Ureter (tissue), 1 donor: ENCODE measurements around the gene ATP8A2. TPM values are rescaled to one million over a fixed set of nuclear protein-coding genes. Genes with fewer than 3 reads are reported as not detected.

ENCODE experiments used
- DNase-seq: peaks from one replicate; pipeline ENCODE4 v3.0.0-alpha.2; 2020; ENCODE audit warnings: low spot score
- total RNA-seq: library from RNA; stranded (reverse); gene quantifications from one replicate; pipeline ENCODE4 v1.2.4, GENCODE V29; 2023
- donor health status: DM: yes; HTN: yes; CAD: no.

The ATP8A2 gene
- total RNA-seq, 1 donor from 2014 or later = 0.13 TPM

DNA sequence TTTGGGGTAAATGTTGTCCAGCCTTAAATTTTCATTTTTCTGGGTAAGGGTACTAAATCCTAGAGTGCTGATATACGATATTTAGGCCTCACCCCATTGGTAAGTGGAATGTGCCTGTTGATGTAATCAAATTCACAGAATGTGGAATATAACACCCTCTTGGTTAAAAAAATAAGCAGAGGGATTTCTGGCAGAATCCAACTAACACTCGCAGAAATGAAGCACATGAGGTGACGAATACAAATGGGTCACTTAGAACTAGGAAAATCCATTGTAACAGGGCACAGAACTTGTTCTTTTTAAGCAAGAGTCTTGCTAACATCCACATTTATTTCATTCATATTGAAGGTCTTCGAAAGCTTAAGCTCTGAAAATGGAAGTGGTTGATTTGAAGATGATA lies 359.8 kb downstream of the ATP8A2 start:
- DNase-seq = no peak

GRCh38 chr13:25732111-25732865 lies 360.5 kb downstream of the ATP8A2 start:
- no peak for DNase-seq

- DNase-seq = no peak
These were observed 361.3 kb downstream of the ATP8A2 start for GRCh38 chr13:25733001-25733491.

- DNase-seq = no peak
These were observed 362.1 kb downstream of the ATP8A2 start for GRCh38 chr13:25733696-25734435.

- no peak for DNase-seq
These were observed 366.8 kb downstream of the ATP8A2 start for GRCh38 chr13:25738342-25739196.

- DNase-seq = no peak
These were observed 367.6 kb downstream of the ATP8A2 start for GRCh38 chr13:25739376-25739775.

DNA sequence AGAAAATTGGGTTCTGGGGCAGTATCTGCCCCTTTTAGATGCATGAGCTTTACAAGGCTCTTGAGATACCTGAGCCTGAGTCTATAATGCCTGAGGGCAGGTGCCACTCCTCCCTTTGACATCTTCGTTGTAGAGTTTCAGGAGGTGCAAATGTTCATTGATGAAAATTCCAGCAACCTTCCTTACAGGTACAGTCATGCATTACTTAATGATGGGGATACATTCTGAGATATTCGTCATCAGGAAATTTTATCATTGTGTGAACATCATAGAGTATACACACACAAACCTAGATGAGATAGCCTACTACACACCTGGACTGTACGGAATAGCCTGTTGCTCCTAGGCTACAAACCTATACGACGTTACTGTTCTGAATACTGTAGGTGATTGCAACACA lies 370.0 kb downstream of the ATP8A2 start:
- no peak for DNase-seq

DNA sequence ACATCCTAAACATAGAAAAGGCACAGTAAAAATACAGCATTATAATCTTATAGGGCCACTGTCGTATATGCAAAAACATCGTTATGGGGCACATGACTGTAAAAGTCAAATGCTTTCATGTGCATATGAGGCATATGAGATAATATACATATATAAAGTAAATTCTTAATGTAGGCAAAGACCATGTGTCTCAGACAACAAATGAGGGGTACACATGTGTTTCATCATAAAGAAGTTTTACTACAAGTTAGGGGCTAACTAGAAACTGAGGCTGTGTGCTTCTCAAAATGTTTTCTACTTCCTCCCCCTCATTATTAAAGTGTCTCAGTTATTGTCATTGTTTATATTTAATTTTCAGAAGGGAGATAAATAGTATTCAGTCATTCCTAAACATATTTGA lies 370.4 kb downstream of the ATP8A2 start:
- DNase-seq = no peak

DNA sequence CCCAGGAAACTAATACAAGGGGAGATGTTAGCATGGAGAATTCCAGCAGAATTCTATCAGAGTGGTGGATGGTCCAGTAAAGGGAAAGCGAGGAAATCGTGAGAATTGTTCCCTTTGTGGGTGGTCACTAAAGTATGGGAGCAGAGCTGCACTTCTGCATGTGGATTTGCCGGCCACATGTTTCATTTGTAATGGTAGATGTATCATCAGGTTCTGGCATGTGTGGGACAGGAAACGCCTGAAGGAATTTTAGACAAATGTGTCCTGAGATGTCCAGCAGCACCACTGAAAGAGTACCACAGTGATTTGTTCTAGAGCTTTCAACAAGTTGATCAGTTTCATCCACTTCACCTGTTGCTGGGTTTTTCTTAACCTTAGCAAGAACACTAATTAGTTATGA lies 371.6 kb downstream of the ATP8A2 start:
- DNase-seq = no peak

- no peak for DNase-seq
These were observed 372.4 kb downstream of the ATP8A2 start for GRCh38 chr13:25744178-25744577.

- no peak for DNase-seq
These were observed 374.4 kb downstream of the ATP8A2 start for GRCh38 chr13:25746131-25746530.

- peak; percentile 55 for DNase-seq
These were observed 381.3 kb downstream of the ATP8A2 start for GRCh38 chr13:25752957-25753551.

GRCh38 chr13:25753976-25754375 lies 382.2 kb downstream of the ATP8A2 start:
- DNase-seq = no peak

- DNase-seq = no peak
These were observed 384.5 kb downstream of the ATP8A2 start for GRCh38 chr13:25756251-25756650.

DNA sequence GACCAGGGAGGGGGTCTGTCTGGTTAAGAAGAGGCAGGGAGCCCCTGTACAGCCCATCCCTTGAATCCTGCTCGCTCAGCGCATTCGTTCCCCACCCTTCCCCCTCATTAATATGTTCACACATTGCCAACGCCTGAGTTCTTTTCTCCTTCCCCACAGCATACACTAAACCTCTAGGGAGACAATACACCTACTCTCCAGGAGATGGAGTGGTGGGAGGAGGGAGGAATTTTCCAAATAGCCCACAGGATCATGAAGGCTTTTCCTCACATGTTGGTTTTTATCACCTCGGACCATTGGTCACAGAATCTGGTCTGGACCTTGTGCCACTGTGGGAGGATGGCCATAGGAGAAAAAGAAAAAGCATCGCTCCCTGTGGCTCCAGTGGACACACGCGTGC lies 385.1 kb downstream of the ATP8A2 start:
- DNase-seq = no peak

- no peak for DNase-seq
These were observed 389.3 kb downstream of the ATP8A2 start for GRCh38 chr13:25761041-25761440.

GRCh38 chr13:25762281-25762680 lies 390.5 kb downstream of the ATP8A2 start:
- DNase-seq = no peak

DNA sequence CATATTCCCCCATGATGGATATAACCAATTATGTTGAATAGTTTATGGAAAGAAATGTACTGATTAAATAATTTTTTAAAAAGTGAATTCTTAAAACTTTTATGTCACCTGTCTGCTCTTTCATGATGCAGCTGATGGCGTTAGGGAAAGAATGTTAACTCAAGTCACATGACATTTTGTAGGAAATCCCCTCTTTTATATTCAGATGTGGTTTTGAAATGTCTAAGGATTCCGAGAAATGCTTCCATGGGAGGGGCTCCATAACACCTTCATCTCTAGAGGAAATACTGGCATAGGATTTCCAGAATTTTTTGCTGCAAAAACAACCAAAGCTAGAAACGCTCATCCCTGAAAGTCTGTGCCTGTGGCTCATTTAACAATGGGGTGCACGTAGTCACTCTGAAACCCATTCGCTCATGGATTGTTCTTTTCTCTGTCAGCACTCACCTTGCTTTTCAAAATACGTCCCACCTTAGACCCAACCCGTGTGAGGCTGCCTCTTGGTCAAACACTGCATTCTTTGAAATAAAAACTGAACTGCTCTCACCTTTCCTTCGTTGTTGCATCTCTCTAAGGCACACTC lies 391.1 kb downstream of the ATP8A2 start:
- DNase-seq = no peak

GRCh38 chr13:25764378-25764777 lies 392.6 kb downstream of the ATP8A2 start:
- DNase-seq = no peak

DNA sequence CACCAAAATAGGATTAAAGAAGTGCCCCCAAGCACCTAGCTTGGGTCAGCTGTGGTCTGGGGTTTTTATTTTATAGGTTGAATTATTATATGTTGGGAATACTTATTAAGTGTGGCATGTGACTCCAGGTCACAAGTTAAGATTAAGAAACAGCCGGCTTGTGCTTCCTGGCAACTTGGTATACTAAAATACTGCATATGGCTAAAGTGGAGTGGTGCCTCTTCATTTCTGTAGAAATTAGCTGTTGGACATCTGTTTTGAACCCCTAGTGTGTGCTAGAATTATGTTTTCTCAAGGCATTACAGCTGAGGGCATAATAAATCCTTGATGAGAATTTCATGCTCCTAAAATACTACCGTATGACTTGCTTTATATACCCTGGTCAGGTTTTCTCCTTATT lies 393.5 kb downstream of the ATP8A2 start:
- no peak for DNase-seq

DNA sequence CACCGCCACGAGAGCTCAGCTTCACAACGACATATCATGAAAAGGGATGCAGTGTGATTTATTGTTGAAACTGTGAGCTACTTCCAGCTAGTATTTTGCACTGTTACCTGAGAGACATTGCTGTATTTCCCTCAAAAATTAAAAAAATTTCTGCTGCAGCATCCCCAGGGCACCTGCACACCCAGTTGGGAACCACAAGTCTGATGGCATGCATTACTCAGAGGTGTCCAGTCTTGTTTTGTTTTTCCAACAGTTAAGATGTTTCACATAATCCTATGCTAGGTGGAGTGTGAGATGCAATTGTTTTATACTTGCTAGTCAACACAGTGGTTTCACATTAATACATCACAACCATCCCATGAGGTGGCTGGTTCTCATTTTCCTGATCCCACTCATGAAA lies 394.8 kb downstream of the ATP8A2 start:
- no peak for DNase-seq
